ENCODE results near the gene JAKMIP1. TPM values are rescaled to one million over a fixed set of nuclear protein-coding genes. Genes with fewer than 3 reads are reported as not detected.

The JAKMIP1 gene
- total RNA-seq, 1 experiment from 2014 or later: not detected

GRCh38 chr4:6069845-6070709 lies 130.3 kb downstream of the JAKMIP1 start:
- Histone ChIP-seq H3K79me2 (ENCODE audit: low read depth) (no peaks in the 10 kb centered on the region), H3K36me3 (ENCODE audit: low read depth) (no peaks in the 10 kb centered on the region), H3K27me3 (ENCODE audit: insufficient read depth, low read depth) (peaks cover 70% of the 10 kb centered on the region), H3K4me1 (replicated peaks; ENCODE audit: insufficient read depth) (no peaks in the 10 kb centered on the region), H4K20me1 (ENCODE audit: insufficient read depth) (no peaks in the 10 kb centered on the region), H3K4me3 (no peak overlapping the region), H3K9me2 (ENCODE audit: insufficient read depth) (no peaks in the 10 kb centered on the region), H3K27ac (no peak overlapping the region), H3K9me3 (ENCODE audit: insufficient read depth, low read depth) (no peaks in the 10 kb centered on the region), H2AFZ (no peak overlapping the region), H3K4me2 (no peak overlapping the region), H3F3A (ENCODE audit: insufficient read depth, low read depth) (no peaks in the 10 kb centered on the region)
- ChIA-PET POLR2A (ENCODE audit: unreplicated experiment) (no interaction called here), CTCF (no interaction called here)
- BruUV-seq (replicated peaks): no TSS peak
- intact Hi-C loops (cut with micrococcal nuclease; ENCODE audit: unreplicated experiment): no loop called here
- no peak for DNase-seq
- TF ChIP-seq EZH2 (IDR thresholded peaks at IDR 0.05; ENCODE audit: low read depth) (no peak), CTCF (conservative IDR thresholded peaks at IDR 0.05) (no peak)

- POLR2A ChIA-PET (ENCODE audit: unreplicated experiment): no interaction called here
- H4K20me1 ChIP-seq (ENCODE audit: insufficient read depth): no peaks in the 10 kb centered on the region
- H3K9me3 ChIP-seq (ENCODE audit: insufficient read depth, low read depth): no peaks in the 10 kb centered on the region
- TF ChIP-seq EZH2 (IDR thresholded peaks at IDR 0.05; ENCODE audit: low read depth) (no peak), CTCF (conservative IDR thresholded peaks at IDR 0.05) (no peak)
- no TSS peak for BruUV-seq (replicated peaks)
- H3K27ac ChIP-seq: no peak overlapping the region
- CTCF ChIA-PET: no interaction called here
- no peak overlapping the region for H3K4me2 ChIP-seq
- peaks cover 71% of the 10 kb centered on the region for H3K27me3 ChIP-seq (ENCODE audit: insufficient read depth, low read depth)
- H3K4me3 ChIP-seq: no peak overlapping the region
- H3F3A ChIP-seq (ENCODE audit: insufficient read depth, low read depth): no peaks in the 10 kb centered on the region
- intact Hi-C loops (cut with micrococcal nuclease; ENCODE audit: unreplicated experiment): no loop called here
- DNase-seq: no peak
- no peaks in the 10 kb centered on the region for H3K36me3 ChIP-seq (ENCODE audit: low read depth)
- no peaks in the 10 kb centered on the region for H3K4me1 ChIP-seq (replicated peaks; ENCODE audit: insufficient read depth)
- H2AFZ ChIP-seq: no peak overlapping the region
- no peaks in the 10 kb centered on the region for H3K9me2 ChIP-seq (ENCODE audit: insufficient read depth)
- no peaks in the 10 kb centered on the region for H3K79me2 ChIP-seq (ENCODE audit: low read depth)
These were observed 131.4 kb downstream of the JAKMIP1 start for GRCh38 chr4:6068986-6069385.

- Histone ChIP-seq H2AFZ (no peak overlapping the region), H3K79me2 (ENCODE audit: low read depth) (no peaks in the 10 kb centered on the region), H3K27ac (no peak overlapping the region), H3K4me2 (no peak overlapping the region), H3K27me3 (ENCODE audit: insufficient read depth, low read depth) (peaks cover 50% of the 10 kb centered on the region), H3K4me3 (no peak overlapping the region), H3F3A (ENCODE audit: insufficient read depth, low read depth) (no peaks in the 10 kb centered on the region), H3K9me2 (ENCODE audit: insufficient read depth) (no peaks in the 10 kb centered on the region), H3K4me1 (replicated peaks; ENCODE audit: insufficient read depth) (no peaks in the 10 kb centered on the region), H3K36me3 (ENCODE audit: low read depth) (no peaks in the 10 kb centered on the region), H3K9me3 (ENCODE audit: insufficient read depth, low read depth) (no peaks in the 10 kb centered on the region), H4K20me1 (ENCODE audit: insufficient read depth) (no peaks in the 10 kb centered on the region)
- no TSS peak for BruUV-seq (replicated peaks)
- DNase-seq: no peak
- ChIA-PET CTCF (interaction anchor here (0.5 kb wide), 1 partner anchor 67 kb away, joined by 5 read pairs; no protein-coding TSS in a partner anchor), POLR2A (ENCODE audit: unreplicated experiment) (no interaction called here)
- no peak for TF ChIP-seq EZH2 (IDR thresholded peaks at IDR 0.05; ENCODE audit: low read depth)
- TF ChIP-seq CTCF (conservative IDR thresholded peaks at IDR 0.05): no peak
- intact Hi-C loops (cut with micrococcal nuclease; ENCODE audit: unreplicated experiment): no loop called here
These were observed 134.3 kb downstream of the JAKMIP1 start for GRCh38 chr4:6065934-6066590.

Data from PC-9 (cell line).